Measurements from ENCODE around the gene VWA7. TPM values are rescaled to one million over a fixed set of nuclear protein-coding genes. Genes with fewer than 3 reads are reported as not detected.
A peak's percentile ranks its signal among the peaks of the same experiment; 100 is the strongest.

Gene VWA7
- total and polyA plus RNA-seq, 11 donors, result 4.0 to 25.8 (median 15.2) TPM

DNA sequence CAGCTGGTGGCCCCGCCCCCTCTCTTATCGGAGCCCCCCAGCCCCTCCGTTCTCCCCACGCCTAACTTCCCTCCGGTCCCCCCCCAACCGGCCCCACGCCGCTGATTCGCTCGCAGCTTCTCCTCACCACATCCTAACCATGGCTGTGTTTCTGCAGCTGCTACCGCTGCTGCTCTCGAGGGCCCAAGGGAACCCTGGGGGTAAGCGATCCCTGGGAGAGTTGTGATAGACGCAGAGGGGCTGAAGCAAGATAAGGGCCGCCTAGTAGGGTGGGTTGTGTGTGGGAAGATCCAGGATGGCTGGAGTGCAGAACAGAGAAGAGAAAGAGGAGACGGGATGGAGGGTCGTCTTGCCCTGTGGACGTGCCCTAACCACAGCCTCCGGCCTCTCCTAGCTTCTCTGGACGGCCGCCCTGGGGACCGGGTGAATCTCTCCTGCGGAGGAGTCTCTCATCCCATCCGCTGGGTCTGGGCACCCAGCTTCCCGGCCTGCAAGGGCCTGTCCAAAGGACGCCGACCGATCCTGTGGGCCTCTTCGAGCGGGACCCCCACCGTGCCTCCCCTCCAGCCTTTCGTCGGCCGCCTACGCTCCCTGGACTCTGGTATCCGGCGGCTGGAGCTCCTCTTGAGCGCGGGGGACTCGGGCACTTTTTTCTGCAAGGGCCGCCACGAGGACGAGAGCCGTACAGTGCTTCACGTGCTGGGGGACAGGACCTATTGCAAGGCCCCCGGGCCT lies 53.7 kb downstream of the VWA7 start, which contains the start of gene MPIG6B:
Gene MPIG6B (plus strand): TSS at position 129 of the 735 bp plus-strand sequence. CDS start 11 bp downstream, at position 140.
- Histone ChIP-seq H3K27ac (peak within 1 kb of the TSS in 2 of 12 donors; percentile 21 to 50), H3K27me3 (no peaks in the 10 kb centered on the region), H3K9me3 (no peaks in the 10 kb centered on the region), H3K4me1 (peaks cover 0 to 29% (median 9%) of the 10 kb centered on the region in 12 donors), H3K4me3 (peak within 1 kb of the TSS in 1 of 12 donors; percentile 11), H3K36me3 (peaks cover 0 to 30% (median 22%) of the 10 kb centered on the region in 9 donors)
- intact Hi-C loops (cut with DNase I), result no loop called here
- TF ChIP-seq, protein P1, sequence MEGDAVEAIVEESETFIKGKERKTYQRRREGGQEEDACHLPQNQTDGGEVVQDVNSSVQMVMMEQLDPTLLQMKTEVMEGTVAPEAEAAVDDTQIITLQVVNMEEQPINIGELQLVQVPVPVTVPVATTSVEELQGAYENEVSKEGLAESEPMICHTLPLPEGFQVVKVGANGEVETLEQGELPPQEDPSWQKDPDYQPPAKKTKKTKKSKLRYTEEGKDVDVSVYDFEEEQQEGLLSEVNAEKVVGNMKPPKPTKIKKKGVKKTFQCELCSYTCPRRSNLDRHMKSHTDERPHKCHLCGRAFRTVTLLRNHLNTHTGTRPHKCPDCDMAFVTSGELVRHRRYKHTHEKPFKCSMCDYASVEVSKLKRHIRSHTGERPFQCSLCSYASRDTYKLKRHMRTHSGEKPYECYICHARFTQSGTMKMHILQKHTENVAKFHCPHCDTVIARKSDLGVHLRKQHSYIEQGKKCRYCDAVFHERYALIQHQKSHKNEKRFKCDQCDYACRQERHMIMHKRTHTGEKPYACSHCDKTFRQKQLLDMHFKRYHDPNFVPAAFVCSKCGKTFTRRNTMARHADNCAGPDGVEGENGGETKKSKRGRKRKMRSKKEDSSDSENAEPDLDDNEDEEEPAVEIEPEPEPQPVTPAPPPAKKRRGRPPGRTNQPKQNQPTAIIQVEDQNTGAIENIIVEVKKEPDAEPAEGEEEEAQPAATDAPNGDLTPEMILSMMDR (IDR thresholded peaks at IDR 0.05), result no peak
- TF ChIP-seq POLR2A (IDR thresholded peaks at IDR 0.05), result no peak
- 62 to 76% (median 67%) methylated on average over 44 to 46 of the region's 46 CpGs for WGBS, 4 donors
- DNase-seq (no peak), ATAC-seq (no peak)

DNA sequence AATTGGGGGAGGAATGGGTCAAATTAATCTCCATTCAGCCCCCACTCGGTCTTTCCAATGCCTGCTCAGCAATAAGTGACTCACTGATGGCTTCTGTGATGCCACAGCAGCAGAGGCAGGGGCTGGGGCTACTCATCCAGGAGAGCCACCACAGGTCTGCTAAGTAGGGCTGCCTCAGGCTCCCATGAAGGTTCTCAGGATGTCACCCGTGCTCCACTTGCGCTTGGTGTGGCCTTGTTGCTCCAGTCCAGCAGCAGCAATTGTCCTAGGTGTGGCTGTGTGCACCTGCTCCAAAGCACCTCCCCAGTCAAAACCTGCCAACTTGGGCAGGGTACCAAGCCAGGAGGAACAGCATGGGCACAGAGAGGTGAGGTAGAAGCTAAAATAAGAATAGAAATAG lies 55.0 kb downstream of the VWA7 start:
- intact Hi-C loops (cut with DNase I), result no loop called here
- TF ChIP-seq, protein P1 (IDR thresholded peaks at IDR 0.05), result no peak
- TF ChIP-seq POLR2A (IDR thresholded peaks at IDR 0.05), result no peak
- Histone ChIP-seq H3K4me1 (peaks cover 0 to 17% (median 1%) of the 10 kb centered on the region in 12 donors), H3K27ac (no peak overlapping the region), H3K36me3 (peaks cover 0 to 18% (median 13%) of the 10 kb centered on the region in 9 donors), H3K9me3 (no peaks in the 10 kb centered on the region), H3K27me3 (no peaks in the 10 kb centered on the region), H3K4me3 (no peak overlapping the region)
- ATAC-seq, result no peak
- peak in 1 of 5 donors; percentile 13 for DNase-seq
- WGBS, 4 donors, result 91 to 100% (median 97%) methylated on average over 3 of the region's 3 CpGs

DNA sequence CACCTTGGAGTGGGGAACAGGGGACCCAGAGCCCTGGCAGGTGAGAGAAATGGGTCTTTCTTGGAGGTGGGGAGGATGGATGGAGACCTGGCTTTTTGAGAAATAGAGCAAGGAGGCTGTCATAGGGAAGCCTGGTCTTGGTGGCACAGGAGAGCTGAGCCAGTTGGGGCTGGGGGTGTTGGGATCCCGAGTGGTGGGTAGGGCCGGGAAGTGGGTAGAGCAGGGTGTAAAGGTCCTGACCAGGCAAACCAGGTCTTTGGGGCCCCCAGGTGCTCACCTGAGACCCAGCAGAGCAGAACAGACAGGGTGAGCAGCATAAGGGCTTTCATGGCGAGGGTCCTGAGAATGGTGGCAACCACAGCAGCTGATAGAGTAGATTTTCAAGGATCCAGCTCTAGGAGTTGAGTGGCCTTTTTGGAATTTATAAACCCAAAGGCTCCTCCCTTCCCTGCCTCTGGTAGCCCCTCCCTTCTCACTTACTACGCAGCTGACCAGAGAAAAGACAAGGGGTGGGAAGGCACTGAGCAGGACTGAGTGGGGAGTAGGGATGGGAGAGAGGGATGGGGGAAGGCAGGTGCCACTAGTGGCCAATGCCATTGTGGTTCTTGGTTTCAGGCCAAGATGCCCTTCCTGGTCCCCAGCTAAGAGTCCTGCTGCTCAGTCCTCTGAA lies 55.6 kb downstream of the VWA7 start, which contains the start of gene LY6G6C:
Gene LY6G6C (minus strand): TSS at position 396 of the 670 bp plus-strand sequence. CDS start 67 bp downstream, at position 329.
- intact Hi-C loops (cut with DNase I), result no loop called here
- Histone ChIP-seq H3K4me1 (peaks cover 0 to 10% (median 0%) of the 10 kb centered on the region in 12 donors), H3K36me3 (peaks cover 0 to 11% (median 6%) of the 10 kb centered on the region in 9 donors), H3K4me3 (no peak within 1 kb of the TSS), H3K27ac (no peak within 1 kb of the TSS), H3K9me3 (no peaks in the 10 kb centered on the region), H3K27me3 (no peaks in the 10 kb centered on the region)
- TF ChIP-seq, protein P1 (IDR thresholded peaks at IDR 0.05), result no peak
- no peak for TF ChIP-seq POLR2A (IDR thresholded peaks at IDR 0.05)
- WGBS, 4 donors, result 84 to 93% (median 89%) methylated on average over 4 of the region's 4 CpGs
- DNase-seq (peak in 1 of 5 donors; percentile 18), ATAC-seq (no peak)

DNA sequence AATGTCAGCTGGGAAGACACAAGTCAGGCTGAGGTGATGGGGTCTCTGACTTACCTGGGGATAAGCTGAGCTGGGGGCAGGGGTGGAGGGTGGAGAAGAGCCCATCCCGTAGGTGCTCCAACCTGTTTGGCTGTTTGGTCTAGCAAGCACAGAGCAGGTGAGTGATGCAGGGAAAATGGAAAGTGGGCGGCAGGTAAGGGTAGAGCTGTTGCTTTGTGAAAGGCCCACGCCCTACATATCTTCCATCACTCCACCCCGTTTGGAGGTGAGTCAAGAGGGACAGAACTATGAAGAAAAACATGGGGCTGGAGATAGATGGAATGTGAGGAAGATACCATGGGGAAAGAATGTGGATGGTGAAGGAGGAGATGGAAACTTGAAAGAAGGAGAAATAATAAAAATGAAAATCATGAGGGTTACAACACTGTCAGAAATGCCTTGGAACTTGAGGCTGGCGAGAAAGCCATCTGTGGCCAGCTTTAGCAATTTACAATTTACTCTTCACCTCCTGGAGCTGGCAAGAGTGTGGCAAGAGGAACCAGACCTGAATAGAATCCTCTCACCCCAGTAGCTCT lies 56.8 kb downstream of the VWA7 start:
- TF ChIP-seq, protein P1 (IDR thresholded peaks at IDR 0.05), result no peak
- TF ChIP-seq POLR2A (IDR thresholded peaks at IDR 0.05), result no peak

More for the DNA sequence above, 56.8 kb downstream of the VWA7 start:
- intact Hi-C loops (cut with DNase I), result no loop called here
- Histone ChIP-seq H3K4me1 (no peaks in the 10 kb centered on the region), H3K27me3 (no peaks in the 10 kb centered on the region), H3K36me3 (no peaks in the 10 kb centered on the region), H3K27ac (no peak overlapping the region), H3K4me3 (no peak overlapping the region), H3K9me3 (no peaks in the 10 kb centered on the region)
- DNase-seq (no peak), ATAC-seq (no peak)
- 85 to 89% (median 88%) methylated on average over 5 of the region's 5 CpGs for WGBS, 4 donors

Data from heart left ventricle (tissue), 16 donors.